Activated CD4-positive, alpha-beta memory T cell treated with anti-CD3 and anti-CD28 coated beads for 36 hours (primary cell): Measurements from ENCODE around the gene SCN8A. TPM values are rescaled to one million over a fixed set of nuclear protein-coding genes. Genes with fewer than 3 reads are reported as not detected.

Source experiments
- CTCF ChIA-PET: fragments of 350-600 bp; sonication (Branson Sonifier 250); formaldehyde crosslinking; loops from one replicate; lab custom pipeline; 2021; ENCODE audit warnings: antibody characterized with exemption, inconsistent platforms; lab: Charles Lee
- POLR2A ChIA-PET: fragments of 350-600 bp; sonication (Branson Sonifier 250); formaldehyde crosslinking; loops from one replicate; lab custom pipeline; 2021; ENCODE audit warnings: antibody characterized with exemption; lab: Charles Lee
- DNase-seq: peaks from one replicate; pipeline ENCODE4 v3.0.0-alpha.2; 2020
- H3K27ac Mint-ChIP-seq: one replicate; pipeline ENCODE4 v1.8.0; 2021; ENCODE audit warnings: mixed read lengths
- H3K27me3 Mint-ChIP-seq: one replicate; pipeline ENCODE4 v1.8.0; 2021; ENCODE audit warnings: mixed read lengths
- H3K36me3 Mint-ChIP-seq: one replicate; pipeline ENCODE4 v1.8.0; 2021; ENCODE audit warnings: mixed read lengths
- H3K4me1 Mint-ChIP-seq: one replicate; pipeline ENCODE4 v1.8.0; 2021; ENCODE audit warnings: low read depth, mixed read lengths
- H3K4me3 Mint-ChIP-seq: one replicate; pipeline ENCODE4 v1.8.0; 2021; ENCODE audit warnings: mild to moderate bottlenecking, mixed read lengths
- H3K9me3 Mint-ChIP-seq: one replicate; pipeline ENCODE4 v1.8.0; 2021; ENCODE audit warnings: mixed read lengths
- intact Hi-C: fragments of 100-400 bp; cut with micrococcal nuclease; formaldehyde crosslinking; loops from one replicate; pipeline ENCODE4 v1.15.1; 2023
- total RNA-seq, 2 experiments: library from RNA; stranded (reverse); gene quantifications; one replicate each; pipeline ENCODE4 v1.2.3, GENCODE V29; 2021

Gene SCN8A
- total RNA-seq, 2 experiments from 2014 or later, result 0.51 to 0.64 TPM

- no peak overlapping the region for H3K4me3 Mint-ChIP-seq
- peaks cover 3% of the 10 kb centered on the region for H3K27me3 Mint-ChIP-seq
- H3K9me3 Mint-ChIP-seq, result no peaks in the 10 kb centered on the region
Measured at GRCh38 chr12:51755251-51755650, 164.2 kb downstream of the SCN8A start.

DNA sequence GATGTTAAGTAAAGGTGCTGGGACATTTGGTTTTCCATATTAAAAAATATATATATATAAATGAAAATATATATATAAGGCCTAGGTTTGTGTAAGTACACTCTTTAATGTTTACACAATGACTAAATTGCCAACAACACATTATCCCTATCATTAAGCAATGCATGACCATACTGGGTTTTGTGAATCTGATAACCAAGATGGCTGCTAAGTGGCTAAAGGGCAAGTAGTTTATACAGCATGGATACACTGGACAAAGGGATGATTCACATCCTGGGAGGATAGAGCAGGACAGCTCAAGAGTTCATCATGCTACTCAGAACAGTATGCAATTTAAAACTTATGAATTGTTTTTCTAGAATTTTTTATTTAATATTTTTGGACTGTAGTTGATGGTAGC, 168.1 kb downstream of the SCN8A start:
- no peaks in the 10 kb centered on the region for H3K9me3 Mint-ChIP-seq
- no peak overlapping the region for H3K4me3 Mint-ChIP-seq
- no peak for DNase-seq
- H3K27me3 Mint-ChIP-seq, result peaks cover 2% of the 10 kb centered on the region
- intact Hi-C loops, result no loop called here
- ChIA-PET CTCF (no interaction called here), POLR2A (no interaction called here)
- no peak overlapping the region for H3K27ac Mint-ChIP-seq
- no peaks in the 10 kb centered on the region for H3K4me1 Mint-ChIP-seq
- H3K36me3 Mint-ChIP-seq, result no peaks in the 10 kb centered on the region

More at GRCh38 chr12:51755251-51755650, 164.2 kb downstream of the SCN8A start:
- no peak for DNase-seq
- H3K27ac Mint-ChIP-seq, result no peak overlapping the region
- H3K4me1 Mint-ChIP-seq, result no peaks in the 10 kb centered on the region
- CTCF ChIA-PET, result no interaction called here
- H3K36me3 Mint-ChIP-seq, result no peaks in the 10 kb centered on the region
- POLR2A ChIA-PET, result no interaction called here
- intact Hi-C loops, result no loop called here

- intact Hi-C loops, result no loop called here
- Mint-ChIP-seq H3K4me3 (no peak overlapping the region), H3K4me1 (no peaks in the 10 kb centered on the region), H3K9me3 (no peaks in the 10 kb centered on the region), H3K27me3 (peaks cover 2% of the 10 kb centered on the region), H3K36me3 (no peaks in the 10 kb centered on the region), H3K27ac (no peak overlapping the region)
- DNase-seq, result no peak
- CTCF ChIA-PET, result no interaction called here
- POLR2A ChIA-PET, result no interaction called here
Measured at GRCh38 chr12:51759695-51760094, 168.7 kb downstream of the SCN8A start.

DNA sequence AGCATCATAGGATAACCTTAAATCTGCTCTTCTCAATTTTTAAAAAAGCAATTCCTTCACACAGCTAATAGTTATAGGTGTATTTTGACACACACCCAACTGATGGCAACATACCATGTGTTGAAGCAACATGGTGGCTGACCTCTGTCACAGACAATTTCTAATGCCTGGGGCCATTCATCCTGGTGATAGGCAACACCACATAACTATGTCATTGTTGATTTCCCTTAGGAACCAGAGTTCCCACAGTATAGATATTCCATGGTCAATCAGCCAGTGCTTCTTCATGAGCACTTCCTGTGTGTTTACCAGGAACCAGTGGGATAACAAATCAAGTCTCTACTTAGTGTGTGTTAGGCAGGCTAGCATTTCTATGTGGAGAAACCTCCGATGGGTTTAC, 169.2 kb downstream of the SCN8A start:
- intact Hi-C loops, result no loop called here
- Mint-ChIP-seq H3K27me3 (peaks cover 2% of the 10 kb centered on the region), H3K36me3 (no peaks in the 10 kb centered on the region), H3K9me3 (no peaks in the 10 kb centered on the region), H3K4me1 (no peaks in the 10 kb centered on the region), H3K27ac (no peak overlapping the region), H3K4me3 (no peak overlapping the region)
- POLR2A ChIA-PET, result no interaction called here
- CTCF ChIA-PET, result no interaction called here
- no peak for DNase-seq

DNA sequence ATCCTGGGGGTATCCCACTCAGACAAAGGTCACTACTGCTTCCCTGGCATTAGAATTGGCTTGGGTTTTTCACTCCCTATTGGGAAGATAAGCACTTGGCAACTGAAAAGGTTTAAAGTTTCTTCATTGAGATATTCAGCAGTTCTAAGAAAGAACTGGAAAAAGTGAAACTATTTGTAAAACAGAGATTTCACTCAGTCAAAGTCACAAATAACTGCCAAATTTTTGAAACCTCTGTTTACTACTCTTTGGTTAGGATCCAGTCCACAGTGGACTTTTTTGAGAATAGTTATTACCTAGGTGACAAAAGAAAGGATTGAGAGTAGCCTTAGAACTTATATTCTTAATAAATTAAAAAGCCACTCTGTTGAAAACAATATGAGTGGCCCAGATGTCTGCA, 172.7 kb downstream of the SCN8A start:
- CTCF ChIA-PET, result no interaction called here

DNA sequence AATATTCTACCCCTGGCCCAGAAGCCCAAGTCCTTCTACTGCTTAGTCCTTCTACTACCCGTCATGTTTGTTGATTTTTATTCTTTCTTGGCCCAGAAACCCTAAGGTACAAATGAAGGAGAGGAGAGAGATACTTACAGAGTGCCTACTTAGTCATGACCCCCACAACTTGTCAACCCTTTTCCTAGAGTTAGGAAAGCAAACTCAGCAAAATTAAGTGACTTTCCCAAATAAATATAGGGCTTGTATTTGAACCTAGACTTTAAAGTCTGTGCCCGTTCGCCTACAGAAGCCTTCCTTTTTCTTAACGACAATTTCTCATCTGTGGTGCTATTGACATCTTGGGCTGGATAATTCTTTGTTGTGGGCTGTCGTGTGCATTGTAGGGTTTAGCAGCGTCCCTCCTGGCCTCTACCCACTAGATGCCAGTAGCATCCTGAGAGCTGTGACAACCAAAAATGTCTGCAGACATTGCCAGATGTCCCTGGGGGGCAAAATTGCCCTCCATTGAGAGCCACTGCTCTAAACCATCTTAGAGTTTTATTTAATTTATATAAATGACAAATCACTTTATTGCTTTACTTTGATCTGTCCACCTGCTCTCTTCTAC, 175.1 kb downstream of the SCN8A start:
- H3K27me3 Mint-ChIP-seq, result no peaks in the 10 kb centered on the region
- intact Hi-C loops, result no loop called here
- CTCF ChIA-PET, result no interaction called here
- no peak overlapping the region for H3K4me3 Mint-ChIP-seq
- H3K36me3 Mint-ChIP-seq, result no peaks in the 10 kb centered on the region
- DNase-seq, result no peak
- no peaks in the 10 kb centered on the region for H3K4me1 Mint-ChIP-seq
- POLR2A ChIA-PET, result no interaction called here
- no peak overlapping the region for H3K27ac Mint-ChIP-seq
- H3K9me3 Mint-ChIP-seq, result no peaks in the 10 kb centered on the region

More for the DNA sequence above, 172.7 kb downstream of the SCN8A start:
- Mint-ChIP-seq H3K4me3 (no peak overlapping the region), H3K36me3 (no peaks in the 10 kb centered on the region), H3K27ac (no peak overlapping the region), H3K9me3 (no peaks in the 10 kb centered on the region), H3K27me3 (peaks cover 2% of the 10 kb centered on the region), H3K4me1 (no peaks in the 10 kb centered on the region)
- intact Hi-C loops, result no loop called here
- POLR2A ChIA-PET, result no interaction called here
- DNase-seq, result no peak

DNA sequence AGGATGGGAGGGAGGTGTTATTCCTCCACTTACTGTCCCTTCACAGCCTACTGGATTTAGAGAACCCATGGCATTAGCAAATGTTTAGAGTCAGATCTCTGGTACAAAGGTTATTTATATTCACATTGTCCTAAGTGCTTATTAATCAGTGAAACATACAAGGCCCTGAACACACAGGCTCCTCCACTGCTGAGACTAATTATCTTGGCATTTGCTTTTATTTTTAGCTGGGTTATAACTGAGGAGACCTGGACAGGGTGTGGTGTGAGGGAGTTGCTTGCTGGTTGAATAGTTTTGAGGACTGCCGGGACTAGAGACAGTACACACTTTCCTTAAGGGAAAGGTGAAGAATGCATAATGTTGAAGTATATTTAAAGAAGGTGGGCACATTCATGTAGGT, 180.0 kb downstream of the SCN8A start:
- Mint-ChIP-seq H3K36me3 (no peaks in the 10 kb centered on the region), H3K27me3 (no peaks in the 10 kb centered on the region), H3K4me1 (no peaks in the 10 kb centered on the region), H3K27ac (no peak overlapping the region), H3K4me3 (no peak overlapping the region), H3K9me3 (no peaks in the 10 kb centered on the region)
- POLR2A ChIA-PET, result no interaction called here
- intact Hi-C loops, result no loop called here
- DNase-seq, result no peak
- CTCF ChIA-PET, result no interaction called here

DNA sequence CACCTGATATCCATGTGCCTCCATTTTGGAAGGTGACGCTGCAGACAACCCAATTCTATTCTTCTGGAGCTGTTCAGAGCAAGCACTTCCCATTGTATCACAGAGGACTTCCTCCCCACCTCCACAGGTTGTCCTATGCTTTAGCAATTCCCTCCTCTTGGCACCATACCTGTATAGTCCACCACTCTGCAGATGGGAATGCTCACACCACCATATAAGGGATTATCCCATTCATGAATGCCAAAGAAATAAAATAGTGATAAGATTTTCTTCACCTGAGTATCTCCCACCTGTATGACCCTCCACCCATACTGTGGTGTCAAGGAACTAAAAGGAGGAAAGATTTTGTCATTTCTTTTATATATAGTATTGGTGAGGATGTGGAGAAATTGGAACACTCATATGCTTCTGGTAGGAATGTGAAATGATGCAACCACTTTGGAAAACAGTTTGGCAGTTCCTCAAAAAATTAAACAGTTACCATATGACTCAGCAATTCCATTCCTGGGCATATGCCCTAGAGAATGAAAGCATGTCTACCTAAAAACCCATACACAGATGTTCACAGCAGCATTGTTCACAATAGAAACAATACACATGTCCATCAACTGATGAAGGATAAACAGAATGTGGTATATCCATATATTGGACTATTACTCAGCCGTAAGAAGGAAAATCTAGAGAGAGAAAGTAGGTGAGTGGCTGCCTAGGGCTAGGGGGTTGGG, 182.3 kb downstream of the SCN8A start:
- CTCF ChIA-PET, result no interaction called here
- no peak for DNase-seq
- H3K27me3 Mint-ChIP-seq, result no peaks in the 10 kb centered on the region
- no peaks in the 10 kb centered on the region for H3K4me1 Mint-ChIP-seq
- H3K36me3 Mint-ChIP-seq, result no peaks in the 10 kb centered on the region
- intact Hi-C loops, result no loop called here
- POLR2A ChIA-PET, result no interaction called here
- H3K4me3 Mint-ChIP-seq, result no peak overlapping the region
- no peaks in the 10 kb centered on the region for H3K9me3 Mint-ChIP-seq
- H3K27ac Mint-ChIP-seq, result no peak overlapping the region

GRCh38 chr12:51774933-51775332, 183.9 kb downstream of the SCN8A start:
- H3K36me3 Mint-ChIP-seq, result no peaks in the 10 kb centered on the region
- H3K4me3 Mint-ChIP-seq, result no peak overlapping the region
- no peak overlapping the region for H3K27ac Mint-ChIP-seq
- POLR2A ChIA-PET, result no interaction called here
- no peaks in the 10 kb centered on the region for H3K4me1 Mint-ChIP-seq
- intact Hi-C loops, result no loop called here
- DNase-seq, result no peak
- H3K27me3 Mint-ChIP-seq, result peaks cover 6% of the 10 kb centered on the region
- no peaks in the 10 kb centered on the region for H3K9me3 Mint-ChIP-seq
- CTCF ChIA-PET, result no interaction called here

GRCh38 chr12:51777457-51777856, 186.4 kb downstream of the SCN8A start:
- Mint-ChIP-seq H3K9me3 (no peaks in the 10 kb centered on the region), H3K36me3 (no peaks in the 10 kb centered on the region), H3K4me3 (no peak overlapping the region), H3K27ac (no peak overlapping the region), H3K27me3 (peaks cover 8% of the 10 kb centered on the region), H3K4me1 (no peaks in the 10 kb centered on the region)
- intact Hi-C loops, result no loop called here
- ChIA-PET CTCF (interaction anchor here (0.8 kb wide), 1 partner anchor 36 kb away, joined by 3 read pairs; no protein-coding TSS in a partner anchor), POLR2A (no interaction called here)
- DNase-seq, result no peak

DNA sequence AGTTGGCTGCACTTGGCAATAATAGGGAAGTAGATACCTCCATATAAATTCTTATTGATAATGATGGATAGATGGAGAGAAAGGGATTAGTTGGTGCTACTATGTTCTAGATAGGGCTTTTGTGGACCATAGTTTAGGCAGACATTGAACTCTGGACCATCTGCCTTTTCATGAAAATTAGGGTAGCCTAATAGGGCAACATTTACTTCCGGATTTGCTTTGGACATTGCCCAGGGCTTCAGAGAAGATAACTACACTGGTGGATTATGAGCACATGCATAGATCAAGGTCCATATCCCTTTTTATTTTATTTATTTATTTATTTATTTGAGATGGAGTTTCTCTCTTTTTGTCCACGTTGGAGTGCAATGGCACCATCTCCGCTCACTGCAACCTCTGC, 186.9 kb downstream of the SCN8A start:
- Mint-ChIP-seq H3K36me3 (no peaks in the 10 kb centered on the region), H3K9me3 (no peaks in the 10 kb centered on the region), H3K4me3 (no peak overlapping the region), H3K4me1 (no peaks in the 10 kb centered on the region), H3K27ac (no peak overlapping the region), H3K27me3 (peaks cover 9% of the 10 kb centered on the region)
- no peak for DNase-seq
- intact Hi-C loops, result no loop called here
- POLR2A ChIA-PET, result no interaction called here
- CTCF ChIA-PET, result no interaction called here

DNA sequence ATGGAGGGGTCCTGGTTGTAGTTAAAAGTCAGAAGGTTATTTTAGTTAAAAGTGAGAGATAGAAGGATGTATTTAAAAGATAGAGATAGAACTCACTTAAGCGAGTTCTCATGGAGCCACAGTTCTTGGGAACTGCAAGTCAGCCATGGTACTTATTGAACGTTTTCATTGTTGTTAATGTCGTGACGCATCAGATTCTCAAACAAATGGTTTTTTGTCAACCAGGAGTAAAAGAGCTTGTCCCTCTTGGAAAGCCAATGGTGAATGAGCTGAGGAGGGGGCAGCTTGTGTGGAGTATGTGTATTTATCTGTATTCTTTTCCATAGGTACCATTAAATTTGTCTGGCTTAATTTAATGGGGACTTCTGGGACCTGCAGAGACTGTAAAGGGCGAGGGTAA, 188.8 kb downstream of the SCN8A start:
- ChIA-PET CTCF (no interaction called here), POLR2A (no interaction called here)
- Mint-ChIP-seq H3K27me3 (peaks cover 9% of the 10 kb centered on the region), H3K4me3 (no peak overlapping the region), H3K27ac (no peak overlapping the region), H3K36me3 (no peaks in the 10 kb centered on the region), H3K4me1 (no peaks in the 10 kb centered on the region), H3K9me3 (no peaks in the 10 kb centered on the region)
- no peak for DNase-seq
- intact Hi-C loops, result no loop called here

- no peaks in the 10 kb centered on the region for H3K4me1 Mint-ChIP-seq
- no peak overlapping the region for H3K27ac Mint-ChIP-seq
- CTCF ChIA-PET, result no interaction called here
- no peaks in the 10 kb centered on the region for H3K36me3 Mint-ChIP-seq
- POLR2A ChIA-PET, result no interaction called here
- intact Hi-C loops, result no loop called here
- peaks cover 5% of the 10 kb centered on the region for H3K27me3 Mint-ChIP-seq
- H3K9me3 Mint-ChIP-seq, result no peaks in the 10 kb centered on the region
- no peak overlapping the region for H3K4me3 Mint-ChIP-seq
- no peak for DNase-seq
Measured at GRCh38 chr12:51784688-51785087, 193.7 kb downstream of the SCN8A start.
